Lung (tissue), 12 donors: ENCODE results near the gene PSMG3. TPM values are rescaled to one million over a fixed set of nuclear protein-coding genes. Genes with fewer than 3 reads are reported as not detected.

Experiments used
- ATAC-seq: fragments of 200-7000 bp; cut with Tn5 transposase; one replicate; pipeline ENCODE4 v1.9.1; 2020; ENCODE audit warnings: moderate number of reproducible peaks; ENCODE audit not compliant: insufficient read depth, low FRiP score
- DNase-seq, 3 donors: peaks; one replicate each; pipeline ENCODE4 v3.0.0-alpha.2; 2013 to 2017
- H3K27ac ChIP-seq, 2 donors: one replicate each; pipeline ENCODE4 v1.5.1; 2013; ENCODE audit warnings: mild to moderate bottlenecking in 2 of 2, moderate library complexity in 2 of 2, control low read depth in 1 of 2, inconsistent platforms in 1 of 2, low read depth in 1 of 2, low read length in 1 of 2
- H3K27me3 ChIP-seq, 3 donors: one replicate each; pipeline ENCODE4 v1.5.1; 2013; ENCODE audit warnings: low read length in 2 of 3; ENCODE audit not compliant: control insufficient read depth in 3 of 3, insufficient read depth in 3 of 3
- H3K36me3 ChIP-seq, 4 donors: one replicate each; pipeline ENCODE4 v1.5.1; 2013; ENCODE audit warnings: low read length in 4 of 4, mild to moderate bottlenecking in 1 of 4, moderate library complexity in 1 of 4; ENCODE audit not compliant: control insufficient read depth in 4 of 4, insufficient read depth in 4 of 4
- H3K4me1 ChIP-seq, 5 donors: one replicate each; pipeline ENCODE4 v1.5.1; 2013; ENCODE audit warnings: low read length in 5 of 5, mild to moderate bottlenecking in 2 of 5, moderate library complexity in 1 of 5; ENCODE audit not compliant: control insufficient read depth in 5 of 5, insufficient read depth in 5 of 5
- H3K4me3 ChIP-seq: one replicate; pipeline ENCODE4 v1.5.1; 2013; ENCODE audit warnings: mild to moderate bottlenecking, control low read depth, moderate library complexity
- H3K9ac ChIP-seq, 2 donors: one replicate each; pipeline ENCODE4 v1.5.1; 2013; ENCODE audit warnings: low read length in 2 of 2, control low read depth in 1 of 2; ENCODE audit not compliant: insufficient read depth in 1 of 2
- H3K9me3 ChIP-seq, 4 donors: one replicate each; pipeline ENCODE4 v1.5.1; 2013; ENCODE audit warnings: low read length in 3 of 4, mild to moderate bottlenecking in 1 of 4, moderate library complexity in 1 of 4; ENCODE audit not compliant: control insufficient read depth in 4 of 4, insufficient read depth in 3 of 4
- CTCF ChIP-seq: IDR thresholded peaks from 2 replicates; pipeline ENCODE4 v1.5.1; 2012; ENCODE audit warnings: mild to moderate bottlenecking; ENCODE audit errors: control extremely low read depth, extremely low read depth
- WGBS, 2 donors: extraction: QIAGEN DNeasy Blood & Tissue Kit; methylation state at CpG; one replicate each; pipeline ENCODE4 v1.1.7; 2013; 5-methylcytosine and 5-hydroxymethylcytosine counted together
- polyA plus RNA-seq, 2 donors: library from polyadenylated mRNA; stranded (reverse); fragments of 200-250 nt; gene quantifications; one replicate each; pipeline ENCODE4 v1.2.1, GENCODE V29; 2013
- total RNA-seq, 2 donors: library from RNA; depleted of rRNA in 1 of 2; stranded (reverse); fragments of >200 nt in 1 of 2; gene quantifications; one replicate each; pipeline ENCODE4 v1.2.1, GENCODE V29; 2014 to 2021
- donor health status: control.
- donor health status: control.
- donor health status: Bipolar disorder and iron deficiency.
- donor health status: healthy.
- donor health status: DM: yes; HTN: yes; CAD: no.

PSMG3 gene
- total and polyA plus RNA-seq, 4 donors, result 10.7 to 86.7 (median 41.8) TPM

- ATAC-seq (no peak), DNase-seq (no peak)
- no peaks in the 10 kb centered on the region for H3K9me3 ChIP-seq
- H3K4me1 ChIP-seq, result peaks cover 0 to 5% (median 0%) of the 10 kb centered on the region in 5 donors
- no peaks in the 10 kb centered on the region for H3K36me3 ChIP-seq
- no peak overlapping the region for H3K4me3 ChIP-seq
- 90 to 92% methylated on average over 41 to 42 of the region's 42 CpGs for WGBS, 2 donors
- no peak overlapping the region for H3K27ac ChIP-seq
- no peak overlapping the region for H3K9ac ChIP-seq
- no peak for TF ChIP-seq CTCF
- H3K27me3 ChIP-seq, result no peaks in the 10 kb centered on the region
Measured at GRCh38 chr7:1550005-1550845, 19.6 kb downstream of the PSMG3 start.

GRCh38 chr7:1549357-1550004 lies 20.4 kb downstream of the PSMG3 start:
- TF ChIP-seq CTCF, result no peak
- WGBS, 2 donors, result 90 to 93% methylated on average over 26 to 27 of the region's 27 CpGs
- Histone ChIP-seq H3K36me3 (peaks cover 0 to 5% (median 0%) of the 10 kb centered on the region in 4 donors), H3K9ac (no peak overlapping the region), H3K27me3 (no peaks in the 10 kb centered on the region), H3K4me3 (no peak overlapping the region), H3K9me3 (no peaks in the 10 kb centered on the region), H3K4me1 (peaks cover 0 to 1% (median 0%) of the 10 kb centered on the region in 5 donors), H3K27ac (no peak overlapping the region)
- no peak for ATAC-seq
- DNase-seq, result no peak

GRCh38 chr7:1548944-1549343 lies 20.9 kb downstream of the PSMG3 start:
- Histone ChIP-seq H3K4me3 (no peak overlapping the region), H3K36me3 (peaks cover 0 to 10% (median 0%) of the 10 kb centered on the region in 4 donors), H3K9me3 (no peaks in the 10 kb centered on the region), H3K9ac (no peak overlapping the region), H3K4me1 (peaks cover 0 to 1% (median 0%) of the 10 kb centered on the region in 5 donors), H3K27ac (no peak overlapping the region), H3K27me3 (no peaks in the 10 kb centered on the region)
- TF ChIP-seq CTCF, result no peak
- no peak for ATAC-seq
- no peak for DNase-seq
- WGBS, 2 donors, result 84 to 91% methylated on average over 14 of the region's 14 CpGs
